K562 (cell line): ENCODE data around the gene HAUS6. TPM values are rescaled to one million over a fixed set of nuclear protein-coding genes. Genes with fewer than 3 reads are reported as not detected.

Experiments
- ARID4B ChIP-seq: sonication (generic); formaldehyde crosslinking; IDR thresholded peaks from 2 replicates; pipeline ENCODE4 v1.8.0; 2022; ENCODE audit warnings: mild to moderate bottlenecking, missing genetic modification reagents
- CEBPB ChIP-seq: fragments of 450-650 bp; IDR thresholded peaks from 2 replicates; pipeline ENCODE4 v1.6.1; 2016; ENCODE audit warnings: missing genetic modification characterization, missing compliant biosample characterization
- HNRNPLL ChIP-seq: fragments of 200-400 bp; formaldehyde crosslinking; IDR thresholded peaks from 2 replicates; pipeline ENCODE4 v1.6.1; 2017; ENCODE audit warnings: low read length, low read depth, mild to moderate bottlenecking; ENCODE audit not compliant: poor library complexity, severe bottlenecking
- KDM1A ChIP-seq, 2 experiments: fragments of 450-650 bp; IDR thresholded peaks; 2 replicates each; pipeline ENCODE4 v1.6.1; 2016; ENCODE audit warnings: mild to moderate bottlenecking in 2 of 2
- MAZ ChIP-seq, 2 experiments: fragments of 450-650 bp in 1 of 2; sonication (generic) in 1 of 2; formaldehyde crosslinking; IDR thresholded peaks in 1 of 2; conservative IDR thresholded peaks in 1 of 2; 2 replicates each; pipeline versions ENCODE4 v1.4.0 to v1.5.0; 2020; ENCODE audit warnings: mild to moderate bottlenecking in 1 of 2, missing genetic modification reagents in 1 of 2
- MEF2D ChIP-seq: conservative IDR thresholded peaks from 2 replicates; pipeline ENCODE4 v1.6.1; 2016; ENCODE audit warnings: low read depth, missing genetic modification characterization, missing compliant biosample characterization
- MYNN ChIP-seq, 2 experiments: sonication (generic); formaldehyde crosslinking in 1 of 2; IDR thresholded peaks; 2 replicates each; pipeline versions ENCODE4 v1.5.0 to v1.6.1; 2016 to 2020; ENCODE audit warnings: antibody characterized with exemption in 1 of 2, missing genetic modification reagents in 1 of 2
- NR2F6 ChIP-seq: fragments of 450-650 bp; formaldehyde crosslinking; IDR thresholded peaks from 2 replicates; pipeline ENCODE4 v1.4.0; 2020; ENCODE audit warnings: mild to moderate bottlenecking
- SRF ChIP-seq, 2 experiments: fragments of 250-450, 450-650 bp in 1 of 2; sonication (Bioruptor Pico) in 1 of 2; sonication (generic) in 1 of 2; formaldehyde crosslinking; IDR thresholded peaks; 2 replicates each; pipeline versions ENCODE4 v1.5.0 to v1.5.1; 2020 to 2022; ENCODE audit warnings: mild to moderate bottlenecking in 1 of 2, missing genetic modification reagents in 1 of 2
- polyA plus RNA-seq, 8 experiments: library from polyadenylated mRNA; depleted of rRNA in 4 of 8; stranded (reverse) in 5 of 8; unstranded in 3 of 8; fragments of >200 nt; fragmentation: Nextera tagmentation in 2 of 8; fragmentation: Illumina TruSeq in 1 of 8; extraction: Ambion mirVana in 2 of 8; extraction: Trizol in 1 of 8; gene quantifications; 2 replicates each; pipeline versions ENCODE4 v1.2.1 to v1.2.3, GENCODE V29; 2011 to 2014; ENCODE audit warnings: inconsistent platforms in 1 of 8, missing spikeins in 1 of 8
- total RNA-seq, 7 experiments: library from RNA; depleted of rRNA in 6 of 7; stranded (reverse); fragments of >200 nt in 6 of 7; fragmentation: Illumina TruSeq in 2 of 7; extraction: Trizol in 2 of 7; gene quantifications; 2 replicates each; pipeline versions ENCODE4 v1.2.1 to v1.2.3, GENCODE V29; 2011 to 2021; ENCODE audit warnings: low replicate concordance in 1 of 7
- TF ChIP-seq, protein P1 (sequence below): sonication (generic); formaldehyde crosslinking; IDR thresholded peaks from 2 replicates; pipeline ENCODE4 v1.8.0; 2022; ENCODE audit warnings: missing genetic modification reagents, mild to moderate bottlenecking, moderate library complexity, borderline replicate concordance
- TF ChIP-seq, protein P2 (sequence below): fragments of 450-650 bp; IDR thresholded peaks from 2 replicates; pipeline ENCODE4 v1.6.1; 2017; ENCODE audit warnings: antibody characterized with exemption, mild to moderate bottlenecking
- TF ChIP-seq, protein P3 (sequence below), 2 experiments: fragments of 150-350 bp in 1 of 2; IDR thresholded peaks; 2 replicates each; pipeline ENCODE4 v1.6.1; 2012 to 2016; ENCODE audit warnings: low read depth in 2 of 2, low read length in 2 of 2, mild to moderate bottlenecking in 1 of 2, moderate library complexity in 1 of 2

Gene HAUS6
- total and polyA plus RNA-seq, 9 of the 15 experiments (the other 6 are each of a cell fraction or from before 2014, with no cell fraction given): 10.2 to 31.7 (median 23.1) TPM

- TF ChIP-seq, protein P1, sequence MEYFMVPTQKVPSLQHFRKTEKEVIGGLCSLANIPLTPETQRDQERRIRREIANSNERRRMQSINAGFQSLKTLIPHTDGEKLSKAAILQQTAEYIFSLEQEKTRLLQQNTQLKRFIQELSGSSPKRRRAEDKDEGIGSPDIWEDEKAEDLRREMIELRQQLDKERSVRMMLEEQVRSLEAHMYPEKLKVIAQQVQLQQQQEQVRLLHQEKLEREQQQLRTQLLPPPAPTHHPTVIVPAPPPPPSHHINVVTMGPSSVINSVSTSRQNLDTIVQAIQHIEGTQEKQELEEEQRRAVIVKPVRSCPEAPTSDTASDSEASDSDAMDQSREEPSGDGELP (CRISPR knock-in tag): peak; percentile 60; the same call in 1 of the 2 replicates
- TF ChIP-seq KDM1A (IDR thresholded peaks at IDR 0.05): no peak
- TF ChIP-seq SRF (CRISPR knock-in tag; IDR thresholded peaks at IDR 0.05): no peak
- TF ChIP-seq, protein P2, sequence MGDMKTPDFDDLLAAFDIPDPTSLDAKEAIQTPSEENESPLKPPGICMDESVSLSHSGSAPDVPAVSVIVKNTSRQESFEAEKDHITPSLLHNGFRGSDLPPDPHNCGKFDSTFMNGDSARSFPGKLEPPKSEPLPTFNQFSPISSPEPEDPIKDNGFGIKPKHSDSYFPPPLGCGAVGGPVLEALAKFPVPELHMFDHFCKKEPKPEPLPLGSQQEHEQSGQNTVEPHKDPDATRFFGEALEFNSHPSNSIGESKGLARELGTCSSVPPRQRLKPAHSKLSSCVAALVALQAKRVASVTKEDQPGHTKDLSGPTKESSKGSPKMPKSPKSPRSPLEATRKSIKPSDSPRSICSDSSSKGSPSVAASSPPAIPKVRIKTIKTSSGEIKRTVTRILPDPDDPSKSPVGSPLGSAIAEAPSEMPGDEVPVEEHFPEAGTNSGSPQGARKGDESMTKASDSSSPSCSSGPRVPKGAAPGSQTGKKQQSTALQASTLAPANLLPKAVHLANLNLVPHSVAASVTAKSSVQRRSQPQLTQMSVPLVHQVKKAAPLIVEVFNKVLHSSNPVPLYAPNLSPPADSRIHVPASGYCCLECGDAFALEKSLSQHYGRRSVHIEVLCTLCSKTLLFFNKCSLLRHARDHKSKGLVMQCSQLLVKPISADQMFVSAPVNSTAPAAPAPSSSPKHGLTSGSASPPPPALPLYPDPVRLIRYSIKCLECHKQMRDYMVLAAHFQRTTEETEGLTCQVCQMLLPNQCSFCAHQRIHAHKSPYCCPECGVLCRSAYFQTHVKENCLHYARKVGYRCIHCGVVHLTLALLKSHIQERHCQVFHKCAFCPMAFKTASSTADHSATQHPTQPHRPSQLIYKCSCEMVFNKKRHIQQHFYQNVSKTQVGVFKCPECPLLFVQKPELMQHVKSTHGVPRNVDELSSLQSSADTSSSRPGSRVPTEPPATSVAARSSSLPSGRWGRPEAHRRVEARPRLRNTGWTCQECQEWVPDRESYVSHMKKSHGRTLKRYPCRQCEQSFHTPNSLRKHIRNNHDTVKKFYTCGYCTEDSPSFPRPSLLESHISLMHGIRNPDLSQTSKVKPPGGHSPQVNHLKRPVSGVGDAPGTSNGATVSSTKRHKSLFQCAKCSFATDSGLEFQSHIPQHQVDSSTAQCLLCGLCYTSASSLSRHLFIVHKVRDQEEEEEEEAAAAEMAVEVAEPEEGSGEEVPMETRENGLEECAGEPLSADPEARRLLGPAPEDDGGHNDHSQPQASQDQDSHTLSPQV: peak; percentile 64; the same call in 1 of the 2 replicates
- peak; percentile 89 for TF ChIP-seq CEBPB (tag)
- 0 out of 4 replicates have a peak, but pooled peaks of 1 of the 2 experiments have one; percentile 24 for TF ChIP-seq MAZ (CRISPR knock-in tag; conservative IDR thresholded peaks at IDR 0.05 in 1 of 2, IDR thresholded peaks at IDR 0.05 in 1 of 2)
- no peak for TF ChIP-seq NR2F6
- TF ChIP-seq ARID4B (CRISPR knock-in tag): 0 out of 2 replicates have a peak, but pooled peaks have one; percentile 21
- TF ChIP-seq, protein P3, sequence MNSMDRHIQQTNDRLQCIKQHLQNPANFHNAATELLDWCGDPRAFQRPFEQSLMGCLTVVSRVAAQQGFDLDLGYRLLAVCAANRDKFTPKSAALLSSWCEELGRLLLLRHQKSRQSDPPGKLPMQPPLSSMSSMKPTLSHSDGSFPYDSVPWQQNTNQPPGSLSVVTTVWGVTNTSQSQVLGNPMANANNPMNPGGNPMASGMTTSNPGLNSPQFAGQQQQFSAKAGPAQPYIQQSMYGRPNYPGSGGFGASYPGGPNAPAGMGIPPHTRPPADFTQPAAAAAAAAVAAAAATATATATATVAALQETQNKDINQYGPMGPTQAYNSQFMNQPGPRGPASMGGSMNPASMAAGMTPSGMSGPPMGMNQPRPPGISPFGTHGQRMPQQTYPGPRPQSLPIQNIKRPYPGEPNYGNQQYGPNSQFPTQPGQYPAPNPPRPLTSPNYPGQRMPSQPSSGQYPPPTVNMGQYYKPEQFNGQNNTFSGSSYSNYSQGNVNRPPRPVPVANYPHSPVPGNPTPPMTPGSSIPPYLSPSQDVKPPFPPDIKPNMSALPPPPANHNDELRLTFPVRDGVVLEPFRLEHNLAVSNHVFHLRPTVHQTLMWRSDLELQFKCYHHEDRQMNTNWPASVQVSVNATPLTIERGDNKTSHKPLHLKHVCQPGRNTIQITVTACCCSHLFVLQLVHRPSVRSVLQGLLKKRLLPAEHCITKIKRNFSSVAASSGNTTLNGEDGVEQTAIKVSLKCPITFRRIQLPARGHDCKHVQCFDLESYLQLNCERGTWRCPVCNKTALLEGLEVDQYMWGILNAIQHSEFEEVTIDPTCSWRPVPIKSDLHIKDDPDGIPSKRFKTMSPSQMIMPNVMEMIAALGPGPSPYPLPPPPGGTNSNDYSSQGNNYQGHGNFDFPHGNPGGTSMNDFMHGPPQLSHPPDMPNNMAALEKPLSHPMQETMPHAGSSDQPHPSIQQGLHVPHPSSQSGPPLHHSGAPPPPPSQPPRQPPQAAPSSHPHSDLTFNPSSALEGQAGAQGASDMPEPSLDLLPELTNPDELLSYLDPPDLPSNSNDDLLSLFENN (IDR thresholded peaks at IDR 0.05; ENCODE audit: low read depth in 2 of 2, low read length in 2 of 2): peak; percentile 26 to 72; a peak in 2 of 4 replicates
- TF ChIP-seq MEF2D (tag): 0 out of 2 replicates have a peak, but pooled peaks have one; percentile 19
- TF ChIP-seq HNRNPLL: peak; percentile 71
- no peak for TF ChIP-seq MYNN (IDR thresholded peaks at IDR 0.05)
- TF ChIP-seq MYNN (CRISPR knock-in tag; IDR thresholded peaks at IDR 0.05): no peak
These were observed at the start of gene HAUS6 (continued) for GRCh38 chr9:19102631-19103345.
